Panc1 (cell line): ENCODE measurements around the gene RHBDD1.

ENCODE experiments used
- CTCF ChIP-seq: fragments of 450-650 bp; IDR thresholded peaks from 2 replicates; pipeline ENCODE4 v1.5.1; 2017; ENCODE audit warnings: mild to moderate bottlenecking
- POLR2AphosphoS5 ChIP-seq: IDR thresholded peaks from 2 replicates; pipeline ENCODE4 v1.6.1; 2012; ENCODE audit warnings: mild to moderate bottlenecking, low read depth, low read length, moderate library complexity
- REST ChIP-seq, 2 experiments: IDR thresholded peaks; 2 replicates each; pipeline ENCODE4 v1.6.1; 2011 to 2012; ENCODE audit warnings: low read depth in 2 of 2, control low read depth in 1 of 2, low read length in 1 of 2, mild to moderate bottlenecking in 1 of 2, moderate library complexity in 1 of 2; ENCODE audit not compliant: insufficient read depth in 1 of 2
- SIN3A ChIP-seq: IDR thresholded peaks from 2 replicates; pipeline ENCODE4 v1.6.1; 2012; ENCODE audit warnings: low read depth, mild to moderate bottlenecking, low read length, moderate library complexity, borderline replicate concordance; ENCODE audit not compliant: insufficient read depth
- TCF7L2 ChIP-seq: IDR thresholded peaks from 2 replicates; pipeline ENCODE4 v1.6.1; 2011; ENCODE audit warnings: mild to moderate bottlenecking, low read depth, low read length, inconsistent platforms

- no peak for TF ChIP-seq POLR2AphosphoS5
- TF ChIP-seq CTCF: peak; percentile 71; the same call in 1 of the 2 replicates
- no peak for TF ChIP-seq SIN3A
- TF ChIP-seq REST (IDR thresholded peaks at IDR 0.05; ENCODE audit: insufficient read depth in 1 of 2, low read depth in 2 of 2, low read length in 1 of 2): no peak
- TF ChIP-seq TCF7L2: no peak
Observed at GRCh38 chr2:226802573-226802972, 33.3 kb upstream of the RHBDD1 start.
